K562 (cell line): ENCODE measurements around the gene CD109. TPM values are rescaled to one million over a fixed set of nuclear protein-coding genes. Genes with fewer than 3 reads are reported as not detected.

Experiments
- ATF1 ChIP-seq, 2 experiments: fragments of 450-650 bp in 1 of 2; IDR thresholded peaks; 2 replicates each; pipeline ENCODE4 v1.6.1; 2016; ENCODE audit warnings: missing compliant biosample characterization in 1 of 2, missing genetic modification characterization in 1 of 2
- CREM ChIP-seq: IDR thresholded peaks from 2 replicates; pipeline ENCODE4 v1.6.1; 2014; ENCODE audit warnings: antibody characterized with exemption, low read depth
- HDAC1 ChIP-seq, 2 experiments: fragments of 450-650 bp; IDR thresholded peaks; 2 replicates each; pipeline ENCODE4 v1.6.1; 2016 to 2017; ENCODE audit warnings: inconsistent platforms in 1 of 2, mild to moderate bottlenecking in 1 of 2, moderate library complexity in 1 of 2
- TBL1XR1 ChIP-seq, 2 experiments: IDR thresholded peaks; 2 replicates each; pipeline ENCODE4 v1.6.1; 2012; ENCODE audit warnings: improper control_type of control experiment in 2 of 2, low read length in 2 of 2, mild to moderate bottlenecking in 1 of 2
- YY1 ChIP-seq, 3 experiments: IDR thresholded peaks; 2 replicates each; pipeline ENCODE4 v1.6.1; 2011; ENCODE audit warnings: low read length in 2 of 3, mild to moderate bottlenecking in 2 of 3, moderate library complexity in 2 of 3, borderline replicate concordance in 1 of 3, control low read depth in 1 of 3, low read depth in 1 of 3; ENCODE audit not compliant: insufficient read depth in 3 of 3, insufficient replicate concordance in 2 of 3, control insufficient read depth in 1 of 3, insufficient read length in 1 of 3; ENCODE audit errors: extremely low read depth in 1 of 3
- ZFP36 ChIP-seq: fragments of 150-350 bp; IDR thresholded peaks from 2 replicates; pipeline ENCODE4 v1.6.1; 2018; ENCODE audit warnings: low read length, low read depth; ENCODE audit not compliant: partially characterized antibody
- polyA plus RNA-seq, 8 experiments: library from polyadenylated mRNA; depleted of rRNA in 4 of 8; stranded (reverse) in 5 of 8; unstranded in 3 of 8; fragments of >200 nt; fragmentation: Nextera tagmentation in 2 of 8; fragmentation: Illumina TruSeq in 1 of 8; extraction: Ambion mirVana in 2 of 8; extraction: Trizol in 1 of 8; gene quantifications; 2 replicates each; pipeline versions ENCODE4 v1.2.1 to v1.2.3, GENCODE V29; 2011 to 2014; ENCODE audit warnings: inconsistent platforms in 1 of 8, missing spikeins in 1 of 8
- total RNA-seq, 7 experiments: library from RNA; depleted of rRNA in 6 of 7; stranded (reverse); fragments of >200 nt in 6 of 7; fragmentation: Illumina TruSeq in 2 of 7; extraction: Trizol in 2 of 7; gene quantifications; 2 replicates each; pipeline versions ENCODE4 v1.2.1 to v1.2.3, GENCODE V29; 2011 to 2021; ENCODE audit warnings: low replicate concordance in 1 of 7

Gene CD109
- total and polyA plus RNA-seq, 9 of the 15 experiments (the other 6 are each of a cell fraction or from before 2014, with no cell fraction given): under 0.01 to 0.22 (median 0.11) TPM

- TF ChIP-seq ATF1 (CRISPR knock-in tag; IDR thresholded peaks at IDR 0.05) (no peak), ATF1 (tag; IDR thresholded peaks at IDR 0.05) (peak; percentile 14; the same call in 1 of the 2 replicates), CREM (peak; percentile 7; the same call in 1 of the 2 replicates), YY1 (IDR thresholded peaks at IDR 0.05; ENCODE audit: borderline replicate concordance in 1 of 3, control insufficient read depth in 1 of 3, extremely low read depth in 1 of 3, insufficient read depth in 3 of 3, insufficient read length in 1 of 3, insufficient replicate concordance in 2 of 3, low read depth in 1 of 3, low read length in 2 of 3) (peak in 1 of 3 experiments; percentile 8), ZFP36 (no peak), HDAC1 (IDR thresholded peaks at IDR 0.05) (peak in 1 of 2 experiments; percentile 22; a peak in 1 of 4 replicates), TBL1XR1 (IDR thresholded peaks at IDR 0.05; ENCODE audit: low read length in 2 of 2) (0 out of 4 replicates have a peak, but pooled peaks of 1 of the 2 experiments have one; percentile 41)
Observed at GRCh38 chr6:73652637-73653570, 43.1 kb upstream of the CD109 start (continued).
